SK-N-SH (cell line): ENCODE data around the gene TMEM244. TPM values are rescaled to one million over a fixed set of nuclear protein-coding genes. Genes with fewer than 3 reads are reported as not detected.

ENCODE experiments used
- CTCF ChIA-PET: fragments of 300-600, 350-600 bp; formaldehyde crosslinking; extraction: SDS; loops from one replicate; lab custom pipeline; 2021; lab: Yijun Ruan, JAX
- POLR2A ChIA-PET: fragments of 350-600 bp; sonication (Branson Sonifier 250); formaldehyde crosslinking; extraction: SDS; loops from one replicate; lab custom pipeline; 2020; ENCODE audit warnings: antibody characterized with exemption, inconsistent platforms; lab: Yijun Ruan, JAX
- DNase-seq: peaks from one replicate; pipeline ENCODE4 v3.0.0; 2012
- H2AFZ ChIP-seq: fragments of 200-600 bp; sonication (generic); 2 replicates; pipeline ENCODE4 v1.8.1; 2016; ENCODE audit warnings: antibody characterized with exemption, mild to moderate bottlenecking, low read depth
- H3F3A ChIP-seq: fragments of 200-600 bp; sonication (generic); replicated peaks from 2 replicates; pipeline ENCODE3; 2016; ENCODE audit warnings: antibody characterized with exemption, mild to moderate bottlenecking; ENCODE audit not compliant: insufficient read depth
- H3K27ac ChIP-seq, 2 experiments: fragments of 200-500 bp in 1 of 2; fragments of 200-600 bp in 1 of 2; sonication (Bioruptor generic) in 1 of 2; sonication (generic), shearing (Covaris generic) in 1 of 2; 2 replicates each; pipeline versions ENCODE4 v1.5.1 to v1.6.1; 2014 to 2016; ENCODE audit warnings: low read depth in 2 of 2, inconsistent platforms in 1 of 2, low read length in 1 of 2, mild to moderate bottlenecking in 1 of 2, mixed read lengths in 1 of 2
- H3K27me3 ChIP-seq: fragments of 200-600 bp; sonication (generic), shearing (Covaris generic); 2 replicates; pipeline ENCODE4 v1.6.1; 2016; ENCODE audit warnings: mixed run types; ENCODE audit not compliant: insufficient read depth
- H3K36me3 ChIP-seq, 2 experiments: fragments of 200-500 bp in 1 of 2; fragments of 200-600 bp in 1 of 2; sonication (Bioruptor generic) in 1 of 2; sonication (generic) in 1 of 2; replicated peaks in 1 of 2; 2 replicates each; pipeline versions ENCODE3 to v1.5.1; 2014 to 2016; ENCODE audit warnings: low read length in 1 of 2, mild to moderate bottlenecking in 1 of 2; ENCODE audit not compliant: insufficient read depth in 2 of 2, control insufficient read depth in 1 of 2
- H3K4me1 ChIP-seq, 2 experiments: fragments of 200-500 bp in 1 of 2; fragments of 200-600 bp in 1 of 2; sonication (Bioruptor generic) in 1 of 2; sonication (generic), shearing (Covaris generic) in 1 of 2; 2 replicates each; pipeline versions ENCODE4 v1.5.1 to v1.6.1; 2014 to 2016; ENCODE audit warnings: low read depth in 1 of 2, low read length in 1 of 2, mixed run types in 1 of 2; ENCODE audit not compliant: insufficient read depth in 2 of 2, control insufficient read depth in 1 of 2
- H3K4me2 ChIP-seq: fragments of 200-600 bp; sonication (generic), shearing (Covaris generic); 2 replicates; pipeline ENCODE4 v1.6.1; 2017; ENCODE audit warnings: mixed run types
- H3K4me3 ChIP-seq, 2 experiments: fragments of 200-500 bp in 1 of 2; fragments of 200-600 bp in 1 of 2; sonication (Bioruptor generic) in 1 of 2; sonication (generic), shearing (Covaris generic) in 1 of 2; 2 replicates each; pipeline versions ENCODE4 v1.5.1 to v1.8.1; 2014 to 2016; ENCODE audit warnings: low read depth in 2 of 2, inconsistent platforms in 1 of 2, low read length in 1 of 2, mild to moderate bottlenecking in 1 of 2, mixed read lengths in 1 of 2, moderate library complexity in 1 of 2
- H3K79me2 ChIP-seq: fragments of 200-600 bp; sonication (generic); 2 replicates; pipeline ENCODE4 v1.8.1; 2017; ENCODE audit warnings: mild to moderate bottlenecking; ENCODE audit not compliant: insufficient read depth
- H3K9ac ChIP-seq: fragments of 200-600 bp; sonication (generic); 2 replicates; pipeline ENCODE4 v1.6.1; 2017; ENCODE audit warnings: mixed run types
- H3K9me2 ChIP-seq: fragments of 200-600 bp; sonication (generic); 2 replicates; pipeline ENCODE4 v1.6.1; 2017; ENCODE audit warnings: mixed run types
- H3K9me3 ChIP-seq: fragments of 200-600 bp; sonication (generic); 2 replicates; pipeline ENCODE4 v1.6.1; 2017; ENCODE audit warnings: mixed run types, mild to moderate bottlenecking, moderate library complexity
- H4K20me1 ChIP-seq: fragments of 200-600 bp; sonication (generic); 2 replicates; pipeline ENCODE4 v1.6.1; 2017; ENCODE audit warnings: mild to moderate bottlenecking, mixed run types; ENCODE audit not compliant: insufficient read depth
- EP300 ChIP-seq, 2 experiments: IDR thresholded peaks; 2 replicates each; pipeline versions ENCODE4 v1.4.0 to v1.6.1; 2012; ENCODE audit warnings: borderline replicate concordance in 1 of 2, low read depth in 1 of 2, low read length in 1 of 2
- EZH2phosphoT487 ChIP-seq: fragments of 200-600 bp; sonication (generic); IDR thresholded peaks from 2 replicates; pipeline ENCODE4 v1.6.1; 2017; ENCODE audit warnings: low read depth, mixed run types, mild to moderate bottlenecking, antibody characterized with exemption, moderate library complexity, borderline replicate concordance
- FOSL2 ChIP-seq: IDR thresholded peaks from 2 replicates; pipeline ENCODE4 v1.4.0; 2012; ENCODE audit warnings: low read depth, mild to moderate bottlenecking, moderate library complexity, borderline replicate concordance
- FOXJ3 ChIP-seq: sonication (generic); formaldehyde crosslinking; IDR thresholded peaks from 2 replicates; pipeline ENCODE4 v1.5.1; 2020; ENCODE audit warnings: mild to moderate bottlenecking, missing genetic modification reagents
- FOXM1 ChIP-seq: IDR thresholded peaks from 2 replicates; pipeline ENCODE4 v1.4.0; 2012; ENCODE audit warnings: low read depth, mild to moderate bottlenecking
- IRF3 ChIP-seq: fragments of 150-350 bp; IDR thresholded peaks from 2 replicates; pipeline ENCODE4 v1.6.1; 2016; ENCODE audit warnings: mild to moderate bottlenecking, low read depth, low read length
- PBX3 ChIP-seq: IDR thresholded peaks from 2 replicates; pipeline ENCODE4; 2012
- POLR2AphosphoS5 ChIP-seq: IDR thresholded peaks from 2 replicates; pipeline ENCODE4 v1.6.1; 2012; ENCODE audit warnings: low read depth, low read length
- RCOR1 ChIP-seq: fragments of 150-350 bp; IDR thresholded peaks from 2 replicates; pipeline ENCODE4 v1.6.1; 2017; ENCODE audit warnings: antibody characterized with exemption, low read length
- REST ChIP-seq: IDR thresholded peaks from 2 replicates; pipeline ENCODE4 v1.6.1; 2012; ENCODE audit warnings: mild to moderate bottlenecking, low read depth, low read length, moderate library complexity
- TEAD4 ChIP-seq: IDR thresholded peaks from 2 replicates; pipeline ENCODE4 v1.4.0; 2012; ENCODE audit warnings: mild to moderate bottlenecking, borderline replicate concordance; ENCODE audit not compliant: insufficient read depth
- USF2 ChIP-seq: fragments of 150-350 bp; IDR thresholded peaks from 2 replicates; pipeline ENCODE4 v1.6.1; 2017; ENCODE audit warnings: antibody characterized with exemption, low read length, low read depth, borderline replicate concordance
- YY1 ChIP-seq: IDR thresholded peaks from 2 replicates; pipeline ENCODE4 v1.4.0; 2012; ENCODE audit warnings: low read depth, mild to moderate bottlenecking
- WGBS: methylation state at CpG from one replicate; pipeline ENCODE4 v1.1.6; 2017; ENCODE audit warnings: low lambda C conversion rate; 5-methylcytosine and 5-hydroxymethylcytosine counted together
- polyA plus RNA-seq, 3 experiments: library from polyadenylated mRNA; depleted of rRNA; stranded (reverse); fragments of >200 nt; gene quantifications; 2 replicates each; pipeline ENCODE4 v1.2.3, GENCODE V29; 2012

TMEM244 gene
- polyA plus RNA-seq, 1 of the 3 experiments (the other 2 are of a cell fraction), result 4.1 TPM

- H2AFZ ChIP-seq, result no peak overlapping the region
- H3K4me2 ChIP-seq, result no peak overlapping the region
- H3K9ac ChIP-seq, result no peak overlapping the region
- POLR2A ChIA-PET, result no interaction called here
- H3K79me2 ChIP-seq, result no peaks in the 10 kb centered on the region
- H4K20me1 ChIP-seq, result no peaks in the 10 kb centered on the region
- H3K4me1 ChIP-seq, result no peaks in the 10 kb centered on the region
- TF ChIP-seq TEAD4 (no peak), USF2 (no peak), IRF3 (no peak), RCOR1 (no peak), PBX3 (no peak), REST (no peak)
- H3K4me3 ChIP-seq, result no peak overlapping the region
- DNase-seq, result no peak
- CTCF ChIA-PET, result no interaction called here
- H3K9me3 ChIP-seq, result no peaks in the 10 kb centered on the region; the same call in 1 of the 2 replicates
- no peaks in the 10 kb centered on the region for H3K36me3 ChIP-seq
- no peaks in the 10 kb centered on the region for H3K27me3 ChIP-seq
- H3K9me2 ChIP-seq, result no peaks in the 10 kb centered on the region
- 53% methylated on average over 2 of the region's 2 CpGs for WGBS
- H3F3A ChIP-seq, result no peaks in the 10 kb centered on the region
- H3K27ac ChIP-seq, result no peak overlapping the region
Measured at GRCh38 chr6:129908356-129908755, 47.2 kb upstream of the TMEM244 start.

- Histone ChIP-seq H3K4me3 (no peak overlapping the region), H4K20me1 (no peaks in the 10 kb centered on the region), H3K4me1 (no peaks in the 10 kb centered on the region), H3K36me3 (no peaks in the 10 kb centered on the region), H3K4me2 (no peak overlapping the region), H3K79me2 (no peaks in the 10 kb centered on the region), H3K9ac (no peak overlapping the region), H3K27ac (no peak overlapping the region), H3K9me2 (no peaks in the 10 kb centered on the region), H3F3A (no peaks in the 10 kb centered on the region), H3K9me3 (no peaks in the 10 kb centered on the region; the same call in 1 of the 2 replicates), H2AFZ (0 out of 2 replicates have a peak overlapping the region, but pooled peaks have one; percentile 59), H3K27me3 (no peaks in the 10 kb centered on the region)
- WGBS, result 57% methylated on average over 3 of the region's 3 CpGs
- no peak for DNase-seq
- POLR2A ChIA-PET, result no interaction called here
- CTCF ChIA-PET, result interaction anchor here (1.0 kb wide), 1 partner anchor 30 kb away, joined by 4 read pairs; no protein-coding TSS in a partner anchor
- TF ChIP-seq EP300 (IDR thresholded peaks at IDR 0.05; ENCODE audit: borderline replicate concordance in 1 of 2, low read depth in 1 of 2, low read length in 1 of 2) (no peak), FOXM1 (no peak), YY1 (no peak), FOSL2 (no peak), PBX3 (no peak), REST (no peak), POLR2AphosphoS5 (no peak), EZH2phosphoT487 (no peak), FOXJ3 (CRISPR knock-in tag) (no peak), TEAD4 (no peak)
Measured at GRCh38 chr6:129906515-129907077, 45.5 kb upstream of the TMEM244 start.
